ENCODE measurements around the gene LPIN3.

Gene LPIN3

DNA sequence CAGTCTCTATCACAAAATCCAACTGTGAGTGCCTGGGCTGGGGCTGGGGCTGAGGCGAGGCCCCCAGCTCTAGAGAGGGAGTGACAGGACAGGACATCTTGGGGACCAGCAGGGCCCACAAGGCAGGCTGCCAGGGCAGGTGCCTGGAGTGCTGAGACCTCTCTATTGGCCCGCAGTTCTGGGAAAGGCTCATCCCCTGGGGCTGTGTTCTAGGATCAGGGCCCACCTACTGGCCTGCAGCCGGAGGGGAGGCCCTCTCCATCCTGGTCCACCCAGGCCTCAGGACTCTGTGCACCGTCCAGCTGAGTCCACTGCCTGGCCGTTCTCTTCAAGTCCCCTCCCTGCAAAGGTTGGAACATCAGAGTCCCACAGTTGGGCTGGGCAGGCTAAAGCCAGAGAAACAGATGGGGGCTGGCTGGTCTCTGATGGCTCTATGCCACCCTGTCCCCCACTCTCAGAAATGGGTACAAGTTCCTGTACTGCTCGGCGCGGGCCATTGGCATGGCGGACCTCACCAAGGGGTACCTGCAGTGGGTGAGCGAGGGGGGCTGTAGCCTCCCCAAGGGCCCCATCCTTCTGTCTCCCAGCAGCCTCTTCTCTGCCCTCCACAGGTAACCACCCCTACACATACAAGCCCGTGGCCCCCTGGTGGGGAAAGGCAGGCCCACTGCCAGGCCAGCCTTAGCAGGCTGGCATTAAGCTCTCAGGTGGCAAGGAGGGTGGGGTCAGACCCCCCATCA lies 17.0 kb downstream of the LPIN3 start:
- H3K4me3 ChIP-seq (ENCODE audit: low read depth, low read length) = no peak overlapping the region
- no peak for DNase-seq (ENCODE audit: low read depth)
- TF ChIP-seq POLR2A (IDR thresholded peaks at IDR 0.05; ENCODE audit: extremely low read depth, insufficient read length) (no peak), CTCF (IDR thresholded peaks at IDR 0.05; ENCODE audit: low read depth, low read length) (peak; percentile 24)

- H3K4me3 ChIP-seq (ENCODE audit: low read depth, low read length) = no peak overlapping the region
- DNase-seq (ENCODE audit: low read depth) = no peak
- no peak for TF ChIP-seq CTCF (IDR thresholded peaks at IDR 0.05; ENCODE audit: low read depth, low read length)
These were observed 17.6 kb downstream of the LPIN3 start for GRCh38 chr20:41358230-41358629.

- H3K4me3 ChIP-seq (ENCODE audit: low read depth, low read length) = no peak overlapping the region
- no peak for DNase-seq (ENCODE audit: low read depth)
- TF ChIP-seq CTCF (IDR thresholded peaks at IDR 0.05; ENCODE audit: low read depth, low read length) (no peak), MAX (IDR thresholded peaks at IDR 0.05; ENCODE audit: low read depth, low read length) (no peak), MYC (IDR thresholded peaks at IDR 0.05; ENCODE audit: low read depth, low read length) (no peak), POLR2A (IDR thresholded peaks at IDR 0.05; ENCODE audit: extremely low read depth, insufficient read length) (no peak)
These were observed 18.1 kb downstream of the LPIN3 start for GRCh38 chr20:41358717-41359116.

- TF ChIP-seq CTCF (IDR thresholded peaks at IDR 0.05; ENCODE audit: low read depth, low read length) (no peak), POLR2A (IDR thresholded peaks at IDR 0.05; ENCODE audit: extremely low read depth, insufficient read length) (no peak), MAX (IDR thresholded peaks at IDR 0.05; ENCODE audit: low read depth, low read length) (no peak), MYC (IDR thresholded peaks at IDR 0.05; ENCODE audit: low read depth, low read length) (no peak)
- DNase-seq (ENCODE audit: low read depth) = no peak
- no peak overlapping the region for H3K4me3 ChIP-seq (ENCODE audit: low read depth, low read length)
These were observed 19.0 kb downstream of the LPIN3 start for GRCh38 chr20:41359541-41360011.

GRCh38 chr20:41360831-41361756 lies 20.5 kb downstream of the LPIN3 start:
- TF ChIP-seq MYC (IDR thresholded peaks at IDR 0.05; ENCODE audit: low read depth, low read length) (no peak), POLR2A (IDR thresholded peaks at IDR 0.05; ENCODE audit: extremely low read depth, insufficient read length) (no peak), MAX (IDR thresholded peaks at IDR 0.05; ENCODE audit: low read depth, low read length) (no peak), CTCF (IDR thresholded peaks at IDR 0.05; ENCODE audit: low read depth, low read length) (no peak)
- no peak for DNase-seq (ENCODE audit: low read depth)

More at GRCh38 chr20:41360831-41361756, 20.5 kb downstream of the LPIN3 start:
- no peak overlapping the region for H3K4me3 ChIP-seq (ENCODE audit: low read depth, low read length)

All from NB4 (cell line).